K562 (cell line): ENCODE measurements around the gene EIF3I. TPM values are rescaled to one million over a fixed set of nuclear protein-coding genes. Genes with fewer than 3 reads are reported as not detected.

Experiments used
- ATAC-seq: fragments of 200-7000 bp; cut with Tn5 transposase; 3 replicates; pipeline ENCODE4 v1.9.1; 2020; ENCODE audit warnings: moderate library complexity
- BruUV-seq: library from RNA; stranded (reverse); fragments of 400-500 nt; replicated peaks from 2 replicates; lab custom pipeline; 2021; lab: Mats Ljungman, UMichigan
- CTCF ChIA-PET: fragments of 300-600 bp; formaldehyde crosslinking; extraction: SDS; loops from one replicate; lab custom pipeline; 2021; ENCODE audit warnings: low intra/inter-chr PET ratio; lab: Yijun Ruan, JAX
- POLR2A ChIA-PET: fragments of 300-600, 350-650 bp; sonication (Branson Sonifier 250); formaldehyde crosslinking; extraction: SDS; loops from one replicate; lab custom pipeline; 2021; ENCODE audit warnings: antibody characterized with exemption, inconsistent platforms; lab: Yijun Ruan, JAX
- DNase-seq, 4 experiments: peaks; one replicate each; pipeline versions ENCODE4 v3.0.0 to v3.0.0-alpha.2; 2011 to 2018; ENCODE audit warnings: low spot score in 3 of 4, mixed read lengths in 3 of 4; ENCODE audit errors: extremely low read depth in 1 of 4
- FAIRE-seq: peaks from 2 replicates; lab custom pipeline; 2011; peaks lifted over from hg19 to GRCh38; lab: Jason Lieb, UNC
- H2AFZ ChIP-seq: 2 replicates; pipeline ENCODE4 v1.6.0; 2011; ENCODE audit warnings: low read depth, low read length, control low read depth, inconsistent platforms
- H3K27ac ChIP-seq: fragments of 200-600 bp; 3 replicates; pipeline ENCODE4 v1.8.0; 2011; ENCODE audit warnings: low read depth, mild to moderate bottlenecking, control low read depth, inconsistent platforms, low read length, moderate library complexity, mixed read lengths; ENCODE audit errors: extremely low read depth
- H3K27me3 ChIP-seq, 2 experiments: fragments of 300-600 bp in 1 of 2; 2 replicates in 1 of 2; 3 replicates in 1 of 2; pipeline versions ENCODE4 v1.6.0 to v1.8.0; 2011; ENCODE audit warnings: inconsistent platforms in 2 of 2, low read length in 2 of 2, mild to moderate bottlenecking in 1 of 2, mixed read lengths in 1 of 2, moderate library complexity in 1 of 2; ENCODE audit not compliant: control insufficient read depth in 2 of 2, insufficient read depth in 2 of 2
- H3K36me3 ChIP-seq: fragments of 300-600 bp; 3 replicates; pipeline ENCODE4 v1.8.0; 2011; ENCODE audit warnings: mild to moderate bottlenecking, low read length, inconsistent platforms; ENCODE audit not compliant: control insufficient read depth, insufficient read depth
- H3K4me1 ChIP-seq, 2 experiments: fragments of 200-600 bp in 1 of 2; replicated peaks in 1 of 2; 2 replicates in 1 of 2; 3 replicates in 1 of 2; pipeline versions ENCODE4 v1.5.1 to v1.8.0; 2011; ENCODE audit warnings: inconsistent platforms in 2 of 2, low read length in 2 of 2, mild to moderate bottlenecking in 1 of 2, mixed read lengths in 1 of 2, moderate library complexity in 1 of 2; ENCODE audit not compliant: control insufficient read depth in 2 of 2, insufficient read depth in 2 of 2
- H3K4me2 ChIP-seq: 2 replicates; pipeline ENCODE4 v1.6.1; 2011; ENCODE audit warnings: low read length, control low read depth, inconsistent platforms, mixed read lengths; ENCODE audit not compliant: insufficient read depth
- H3K4me3 ChIP-seq: fragments of 200-600 bp; sonication (generic), shearing (Covaris generic); 2 replicates; pipeline ENCODE4 v1.5.1; 2016; ENCODE audit warnings: control low read depth, inconsistent platforms
- H3K79me2 ChIP-seq: fragments of 200-600 bp; 3 replicates; pipeline ENCODE4 v1.8.0; 2011; ENCODE audit warnings: low read length, inconsistent platforms; ENCODE audit not compliant: control insufficient read depth, insufficient read depth
- H3K9ac ChIP-seq, 2 experiments: 2 replicates each; pipeline versions ENCODE4 v1.6.0 to v1.6.1; 2011; ENCODE audit warnings: low read depth in 2 of 2, low read length in 2 of 2, control low read depth in 1 of 2, inconsistent platforms in 1 of 2, mild to moderate bottlenecking in 1 of 2, mixed read lengths in 1 of 2; ENCODE audit not compliant: insufficient read depth in 1 of 2
- H3K9me1 ChIP-seq: one replicate; pipeline ENCODE4 v1.6.0; 2011; ENCODE audit warnings: inconsistent platforms, mild to moderate bottlenecking, low read length, moderate library complexity; ENCODE audit not compliant: control insufficient read depth, insufficient read depth
- H3K9me3 ChIP-seq: replicated peaks from 2 replicates; pipeline ENCODE4 v1.5.1; 2011; ENCODE audit warnings: low read depth, low read length, inconsistent platforms; ENCODE audit not compliant: control insufficient read depth, insufficient read depth
- H4K20me1 ChIP-seq: replicated peaks from 2 replicates; pipeline ENCODE4 v1.6.1; 2011; ENCODE audit warnings: low read length, inconsistent platforms, mixed read lengths; ENCODE audit not compliant: control insufficient read depth, insufficient read depth
- HMGXB4 ChIP-seq: sonication (generic); formaldehyde crosslinking; IDR thresholded peaks from 2 replicates; pipeline ENCODE4 v1.8.1; 2023; ENCODE audit warnings: mild to moderate bottlenecking, missing genetic modification reagents
- KDM1A ChIP-seq, 2 experiments: fragments of 450-650 bp; IDR thresholded peaks; 2 replicates each; pipeline ENCODE4 v1.6.1; 2016; ENCODE audit warnings: mild to moderate bottlenecking in 2 of 2
- OTX1 ChIP-seq: fragments of 450-650 bp; formaldehyde crosslinking; IDR thresholded peaks from 2 replicates; pipeline ENCODE4 v1.4.0; 2022; ENCODE audit warnings: mild to moderate bottlenecking
- PKNOX1 ChIP-seq: fragments of 450-650 bp; IDR thresholded peaks from 2 replicates; pipeline ENCODE4 v1.6.1; 2016
- RAD21 ChIP-seq, 2 experiments: fragments of 250-450 bp in 1 of 2; fragments of 450-650 bp in 1 of 2; sonication (Bioruptor Pico) in 1 of 2; formaldehyde crosslinking in 1 of 2; IDR thresholded peaks in 1 of 2; conservative IDR thresholded peaks in 1 of 2; 2 replicates each; pipeline versions ENCODE4 v1.4.0 to v1.8.0; 2020 to 2022; ENCODE audit warnings: mild to moderate bottlenecking in 2 of 2, moderate library complexity in 1 of 2
- SAP30 ChIP-seq: fragments of 200-600 bp; sonication (generic); IDR thresholded peaks from 2 replicates; pipeline ENCODE4 v1.6.1; 2012; ENCODE audit warnings: borderline replicate concordance, low read depth, mild to moderate bottlenecking, moderate library complexity, low read length, control low read depth, inconsistent platforms; ENCODE audit not compliant: insufficient read depth, poor library complexity, severe bottlenecking
- THRAP3 ChIP-seq: fragments of 450-650 bp; IDR thresholded peaks from 2 replicates; pipeline ENCODE4 v1.6.1; 2016; ENCODE audit warnings: mild to moderate bottlenecking, inconsistent platforms, borderline replicate concordance
- WHSC1 ChIP-seq: IDR thresholded peaks from one replicate; pipeline ENCODE4 v1.6.1; 2012; ENCODE audit warnings: low read length, control low read depth, inconsistent platforms
- ZNF175 ChIP-seq: fragments of 200-800 bp; sonication (Bioruptor generic); IDR thresholded peaks from 2 replicates; pipeline ENCODE4 v1.6.1; 2016; ENCODE audit warnings: low read depth, mild to moderate bottlenecking, missing genetic modification characterization, missing compliant biosample characterization
- ZNF316 ChIP-seq: fragments of 450-650 bp; IDR thresholded peaks from 2 replicates; pipeline ENCODE4 v1.6.1; 2016
- WGBS: fragments of 100-300 bp; shearing (Covaris generic); methylation state at CpG from one replicate; pipeline ENCODE4 v1.1.6; 2016; ENCODE audit warnings: low coverage, mixed read lengths; ENCODE audit not compliant: insufficient coverage; ENCODE audit errors: missing lambda C conversion rate; 5-methylcytosine and 5-hydroxymethylcytosine counted together
- in situ Hi-C: fragments of 300-500 bp; cut with MboI; formaldehyde crosslinking; loops from 4 replicates; pipeline ENCODE4 v1.15.0; 2018; ENCODE audit warnings: inconsistent platforms, mixed read lengths
- intact Hi-C: fragments of 100-400 bp; cut with micrococcal nuclease; formaldehyde crosslinking; loops from 2 replicates; pipeline ENCODE4 v1.14.2; 2022
- polyA plus RNA-seq, 8 experiments: library from polyadenylated mRNA; depleted of rRNA in 4 of 8; stranded (reverse) in 5 of 8; unstranded in 3 of 8; fragments of >200 nt; fragmentation: Nextera tagmentation in 2 of 8; fragmentation: Illumina TruSeq in 1 of 8; extraction: Ambion mirVana in 2 of 8; extraction: Trizol in 1 of 8; gene quantifications; 2 replicates each; pipeline versions ENCODE4 v1.2.1 to v1.2.3, GENCODE V29; 2011 to 2014; ENCODE audit warnings: inconsistent platforms in 1 of 8, missing spikeins in 1 of 8
- total RNA-seq, 7 experiments: library from RNA; depleted of rRNA in 6 of 7; stranded (reverse); fragments of >200 nt in 6 of 7; fragmentation: Illumina TruSeq in 2 of 7; extraction: Trizol in 2 of 7; gene quantifications; 2 replicates each; pipeline versions ENCODE4 v1.2.1 to v1.2.3, GENCODE V29; 2011 to 2021; ENCODE audit warnings: low replicate concordance in 1 of 7
- TF ChIP-seq, protein P1 (sequence below): sonication (generic); formaldehyde crosslinking; IDR thresholded peaks from 2 replicates; pipeline ENCODE4 v1.5.0; 2020; ENCODE audit warnings: missing genetic modification reagents

EIF3I gene
- total and polyA plus RNA-seq, 9 of the 15 experiments (the other 6 are each of a cell fraction or from before 2014, with no cell fraction given), result 414 to 1,526 (median 635) TPM

DNA sequence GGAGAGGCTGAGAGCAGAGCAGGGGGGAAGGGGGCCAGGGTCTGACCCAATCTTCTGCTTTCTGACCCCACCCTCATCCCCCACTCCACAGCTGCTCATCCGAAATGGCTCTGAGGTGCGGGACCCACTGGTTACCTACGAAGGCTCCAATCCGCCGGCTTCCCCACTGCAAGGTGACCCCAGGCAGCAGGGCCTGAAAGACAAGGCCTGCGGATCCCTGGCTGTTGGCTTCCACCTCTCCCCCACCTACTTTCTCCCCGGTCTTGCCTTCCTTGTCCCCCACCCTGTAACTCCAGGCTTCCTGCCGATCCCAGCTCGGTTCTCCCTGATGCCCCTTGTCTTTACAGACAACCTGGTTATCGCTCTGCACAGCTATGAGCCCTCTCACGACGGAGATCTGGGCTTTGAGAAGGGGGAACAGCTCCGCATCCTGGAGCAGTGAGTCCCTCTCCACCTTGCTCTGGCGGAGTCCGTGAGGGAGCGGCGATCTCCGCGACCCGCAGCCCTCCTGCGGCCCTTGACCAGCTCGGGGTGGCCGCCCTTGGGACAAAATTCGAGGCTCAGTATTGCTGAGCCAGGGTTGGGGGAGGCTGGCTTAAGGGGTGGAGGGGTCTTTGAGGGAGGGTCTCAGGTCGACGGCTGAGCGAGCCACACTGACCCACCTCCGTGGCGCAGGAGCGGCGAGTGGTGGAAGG lies 52.6 kb downstream of the EIF3I start:
- Histone ChIP-seq H3K9ac (0 out of 4 replicates have a peak overlapping the region, but pooled peaks of 1 of the 2 experiments have one; percentile 40), H3K36me3 (no peaks in the 10 kb centered on the region), H3K4me2 (no peak overlapping the region), H3K27ac (no peak overlapping the region), H3K79me2 (no peaks in the 10 kb centered on the region), H3K4me3 (no peak overlapping the region), H4K20me1 (no peaks in the 10 kb centered on the region), H3K4me1 (peaks cover 8 to 34% of the 10 kb centered on the region in 2 experiments; a peak in 4 of 5 replicates), H3K9me1 (no peaks in the 10 kb centered on the region), H2AFZ (no peak overlapping the region)
- POLR2A ChIA-PET, result interaction anchor here (0.6 to 1.0 kb wide), 3 partner anchors 12 to 39 kb away, joined by 3 read pairs; no protein-coding TSS in a partner anchor
- ATAC-seq, result no peak
- CTCF ChIA-PET, result no interaction called here
- peak in 2 of 4 experiments; percentile 13 to 14 for DNase-seq
- no TSS peak for BruUV-seq
- intact Hi-C loops, result no loop called here
- no peak for FAIRE-seq
- TF ChIP-seq PKNOX1 (no peak), ZNF175 (CRISPR knock-in tag) (no peak), OTX1 (CRISPR knock-in tag) (no peak), SAP30 (no peak), KDM1A (IDR thresholded peaks at IDR 0.05) (no peak), ZNF316 (no peak), RAD21 (CRISPR knock-in tag; conservative IDR thresholded peaks at IDR 0.05 in 1 of 2, IDR thresholded peaks at IDR 0.05 in 1 of 2) (no peak), HMGXB4 (CRISPR knock-in tag) (no peak), WHSC1 (no peak), THRAP3 (no peak)
- TF ChIP-seq, protein P1, sequence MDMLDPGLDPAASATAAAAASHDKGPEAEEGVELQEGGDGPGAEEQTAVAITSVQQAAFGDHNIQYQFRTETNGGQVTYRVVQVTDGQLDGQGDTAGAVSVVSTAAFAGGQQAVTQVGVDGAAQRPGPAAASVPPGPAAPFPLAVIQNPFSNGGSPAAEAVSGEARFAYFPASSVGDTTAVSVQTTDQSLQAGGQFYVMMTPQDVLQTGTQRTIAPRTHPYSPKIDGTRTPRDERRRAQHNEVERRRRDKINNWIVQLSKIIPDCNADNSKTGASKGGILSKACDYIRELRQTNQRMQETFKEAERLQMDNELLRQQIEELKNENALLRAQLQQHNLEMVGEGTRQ (CRISPR knock-in tag), result no peak
- TF ChIP-seq, all 486 proteins: peak for 0
- in situ Hi-C loops, result no loop called here
- Histone ChIP-seq H3K9me3 (no peaks in the 10 kb centered on the region), H3K27me3 (peaks cover 0 to 13% of the 10 kb centered on the region in 2 experiments; a peak in 2 of 5 replicates)
- 76% methylated on average over 27 of the region's 31 CpGs for WGBS
